H9 (cell line): Measurements from ENCODE around the gene ADGRL3. TPM values are rescaled to one million over a fixed set of nuclear protein-coding genes. Genes with fewer than 3 reads are reported as not detected.
"Not testable (repeated sequence)": the region's sequence is repeated elsewhere in the genome, so short reads cannot be mapped to it uniquely, and the experiment has no call there.

ENCODE experiments used
- DNase-seq: peaks from one replicate; pipeline ENCODE4 v3.0.0-alpha.2; 2017
- H2AFZ ChIP-seq: one replicate; pipeline ENCODE4 v1.6.1; 2013; ENCODE audit warnings: mild to moderate bottlenecking, low read length, control low read depth, moderate library complexity
- H2AK5ac ChIP-seq: 2 replicates; pipeline ENCODE4 v1.6.1; 2013; ENCODE audit warnings: low read length, control low read depth, mixed read lengths; ENCODE audit not compliant: insufficient read length
- H2BK120ac ChIP-seq: one replicate; pipeline ENCODE4 v1.6.1; 2013; ENCODE audit warnings: low read depth, mild to moderate bottlenecking, low read length, control low read depth, inconsistent platforms; ENCODE audit not compliant: poor library complexity, severe bottlenecking
- H2BK12ac ChIP-seq: 2 replicates; pipeline ENCODE4 v1.6.1; 2013; ENCODE audit warnings: low read length, control low read depth, mixed read lengths, low read depth; ENCODE audit not compliant: insufficient read length
- H2BK15ac ChIP-seq: 2 replicates; pipeline ENCODE4 v1.6.1; 2013; ENCODE audit warnings: low read depth, low read length, control low read depth
- H2BK20ac ChIP-seq: one replicate; pipeline ENCODE4 v1.6.1; 2013; ENCODE audit warnings: low read depth, mild to moderate bottlenecking, low read length, control low read depth, inconsistent platforms; ENCODE audit not compliant: poor library complexity, severe bottlenecking
- H2BK5ac ChIP-seq: 2 replicates; pipeline ENCODE4 v1.6.1; 2013; ENCODE audit warnings: low read length, control low read depth, mixed read lengths; ENCODE audit not compliant: insufficient read length
- H3K14ac ChIP-seq: 2 replicates; pipeline ENCODE4 v1.6.1; 2013; ENCODE audit warnings: low read length, control low read depth; ENCODE audit not compliant: insufficient read depth
- H3K18ac ChIP-seq: 2 replicates; pipeline ENCODE4 v1.6.1; 2013; ENCODE audit warnings: low read depth, mild to moderate bottlenecking, mixed read lengths, low read length, control low read depth; ENCODE audit not compliant: insufficient read length
- H3K23ac ChIP-seq: 2 replicates; pipeline ENCODE4 v1.6.1; 2013; ENCODE audit warnings: low read length, control low read depth, mixed read lengths, low read depth; ENCODE audit not compliant: insufficient read length
- H3K23me2 ChIP-seq: 2 replicates; pipeline ENCODE4 v1.6.1; 2013; ENCODE audit warnings: low read depth, mild to moderate bottlenecking, mixed read lengths, low read length, control low read depth; ENCODE audit not compliant: insufficient read length, poor library complexity, severe bottlenecking
- H3K27ac ChIP-seq: 2 replicates; pipeline ENCODE4 v1.5.1; 2013; ENCODE audit warnings: low read length, control low read depth, mixed read lengths, low read depth; ENCODE audit not compliant: insufficient read length
- H3K27me3 ChIP-seq: 2 replicates; pipeline ENCODE4 v1.6.1; 2013; ENCODE audit warnings: low read length, control low read depth, inconsistent platforms; ENCODE audit not compliant: insufficient read depth
- H3K4ac ChIP-seq: 2 replicates; pipeline ENCODE4 v1.6.1; 2013; ENCODE audit warnings: low read depth, mild to moderate bottlenecking, control low read depth, inconsistent platforms, low read length, moderate library complexity
- H3K4me1 ChIP-seq: 2 replicates; pipeline ENCODE4 v1.6.1; 2013; ENCODE audit warnings: low read length, control low read depth, inconsistent platforms; ENCODE audit not compliant: insufficient read depth
- H3K4me2 ChIP-seq: 2 replicates; pipeline ENCODE4 v1.6.1; 2013; ENCODE audit warnings: low read length, control low read depth, mixed read lengths; ENCODE audit not compliant: insufficient read length, insufficient read depth
- H3K56ac ChIP-seq: 2 replicates; pipeline ENCODE4 v1.6.1; 2013; ENCODE audit warnings: low read depth, mild to moderate bottlenecking, mixed read lengths, low read length, control low read depth; ENCODE audit not compliant: insufficient read length
- H3K79me1 ChIP-seq: 2 replicates; pipeline ENCODE4 v1.6.1; 2013; ENCODE audit warnings: low read depth, mild to moderate bottlenecking, moderate library complexity, low read length, control low read depth, inconsistent platforms; ENCODE audit not compliant: insufficient read depth, poor library complexity, severe bottlenecking
- H3K79me2 ChIP-seq: 2 replicates; pipeline ENCODE4 v1.6.1; 2013; ENCODE audit warnings: low read length, control low read depth, inconsistent platforms; ENCODE audit not compliant: insufficient read depth
- H3K9ac ChIP-seq: 2 replicates; pipeline ENCODE4 v1.6.1; 2013; ENCODE audit warnings: low read length, control low read depth, mixed read lengths; ENCODE audit not compliant: insufficient read length; ENCODE audit errors: extremely low read depth
- H3K9me3 ChIP-seq: one replicate; pipeline ENCODE4 v1.6.1; 2013; ENCODE audit warnings: low read depth, low read length, inconsistent platforms; ENCODE audit not compliant: control insufficient read depth
- H3T11ph ChIP-seq: one replicate; pipeline ENCODE4 v1.6.1; 2013; ENCODE audit warnings: mild to moderate bottlenecking, low read length, control low read depth, inconsistent platforms
- H4K20me1 ChIP-seq: one replicate; pipeline ENCODE4 v1.6.1; 2013; ENCODE audit not compliant: control insufficient read depth, insufficient read length, insufficient read depth
- H4K5ac ChIP-seq: 2 replicates; pipeline ENCODE4 v1.6.1; 2013; ENCODE audit warnings: low read depth, mild to moderate bottlenecking, mixed read lengths, low read length, control low read depth; ENCODE audit not compliant: insufficient read length
- H4K8ac ChIP-seq: replicated peaks from 2 replicates; pipeline ENCODE4 v1.6.1; 2013; ENCODE audit warnings: low read length, control low read depth, mixed read lengths, low read depth; ENCODE audit not compliant: insufficient read length
- H4K91ac ChIP-seq: 2 replicates; pipeline ENCODE4 v1.6.1; 2013; ENCODE audit warnings: low read depth, mild to moderate bottlenecking, moderate library complexity, mixed read lengths, low read length, control low read depth; ENCODE audit not compliant: insufficient read length
- H3K27ac Mint-ChIP-seq, 3 experiments: 2 replicates in 2 of 3; 3 replicates in 1 of 3; pipeline ENCODE4 v1.8.0; 2020 to 2021; ENCODE audit warnings: mixed read lengths in 3 of 3, mild to moderate bottlenecking in 1 of 3, moderate library complexity in 1 of 3
- H3K27me3 Mint-ChIP-seq: 2 replicates; pipeline ENCODE4 v1.8.0; 2021; ENCODE audit warnings: low read depth, mild to moderate bottlenecking, moderate library complexity, mixed read lengths
- H3K36me3 Mint-ChIP-seq, 3 experiments: 2 replicates in 2 of 3; 3 replicates in 1 of 3; pipeline ENCODE4 v1.8.0; 2020 to 2021; ENCODE audit warnings: low read depth in 3 of 3, mixed read lengths in 3 of 3; ENCODE audit not compliant: insufficient read depth in 1 of 3
- H3K4me1 Mint-ChIP-seq, 2 experiments: 2 replicates each; pipeline ENCODE4 v1.8.0; 2020; ENCODE audit warnings: mixed read lengths in 2 of 2
- H3K4me3 Mint-ChIP-seq, 2 experiments: 2 replicates in 1 of 2; 3 replicates in 1 of 2; pipeline ENCODE4 v1.8.0; 2020 to 2021; ENCODE audit warnings: mild to moderate bottlenecking in 2 of 2, mixed read lengths in 2 of 2, moderate library complexity in 1 of 2
- H3K9me3 Mint-ChIP-seq, 2 experiments: 2 replicates in 1 of 2; 3 replicates in 1 of 2; pipeline ENCODE4 v1.8.0; 2020; ENCODE audit warnings: mild to moderate bottlenecking in 2 of 2, mixed read lengths in 2 of 2, moderate library complexity in 1 of 2
- WGBS: extraction: QIAGEN DNeasy Blood & Tissue Kit; methylation state at CpG from one replicate; pipeline ENCODE4 v1.1.7; 2013; ENCODE audit warnings: missing lambda C conversion rate, low lambda C conversion rate, mixed read lengths; ENCODE audit not compliant: insufficient read length; ENCODE audit errors: extremely low coverage; 5-methylcytosine and 5-hydroxymethylcytosine counted together
- total RNA-seq: library from RNA; stranded (reverse); gene quantifications from 2 replicates; pipeline ENCODE4 v1.2.1, GENCODE V29; 2021

ADGRL3 gene
- total RNA-seq, 1 experiment from 2014 or later = 5.9 TPM

DNA sequence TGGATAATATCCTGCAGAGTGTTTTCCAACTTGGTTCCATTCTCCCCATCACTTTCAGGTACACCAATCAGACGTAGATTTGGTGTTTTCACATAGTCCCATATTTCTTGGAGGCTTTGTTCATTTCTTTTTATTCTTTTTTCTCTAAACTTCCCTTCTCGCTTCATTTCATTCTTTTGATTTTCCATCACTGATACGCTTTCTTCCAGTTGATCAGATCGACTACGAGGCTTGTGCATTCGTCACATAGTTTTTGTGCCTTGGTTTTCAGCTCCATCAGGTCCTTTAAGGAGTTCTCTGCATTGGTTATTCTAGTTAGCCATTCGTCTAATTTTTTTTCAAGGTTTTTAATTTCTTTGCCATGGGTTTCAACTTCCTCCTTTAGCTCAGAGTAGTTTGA lies 559.1 kb downstream of the ADGRL3 start:
- not testable (repeated sequence) for H3K4me3 Mint-ChIP-seq, H3K4me1 Mint-ChIP-seq, H3K23ac ChIP-seq, H3K14ac ChIP-seq, H3K56ac ChIP-seq, H3K27me3 ChIP-seq, H4K8ac ChIP-seq, H3K4ac ChIP-seq, H3K23me2 ChIP-seq, H2BK120ac ChIP-seq, H3K79me2 ChIP-seq, H4K20me1 ChIP-seq, H2BK15ac ChIP-seq, H3K4me1 ChIP-seq, H3K9ac ChIP-seq, H2AFZ ChIP-seq, DNase-seq, H3K79me1 ChIP-seq, H2AK5ac ChIP-seq, H3K4me2 ChIP-seq, H2BK20ac ChIP-seq, H2BK5ac ChIP-seq, H4K5ac ChIP-seq, H3K18ac ChIP-seq, H2BK12ac ChIP-seq, H4K91ac ChIP-seq, H3K27ac ChIP-seq, H3T11ph ChIP-seq
- Mint-ChIP-seq H3K27me3 (peaks cover 45% of the 10 kb centered on the region), H3K9me3 (peaks cover 95 to 99% of the 10 kb centered on the region in 2 experiments), H3K36me3 (peaks cover 90 to 96% (median 91%) of the 10 kb centered on the region in 3 experiments), H3K27ac (peak overlapping the region in 1 of 3 experiments; percentile 29; a peak in 1 of 7 replicates)
- WGBS = no CpG with 5 or more reads among the region's 7 CpGs
- peaks cover 52% of the 10 kb centered on the region for H3K9me3 ChIP-seq

- H3T11ph ChIP-seq, H2BK15ac ChIP-seq, H3K4me1 ChIP-seq, H2BK5ac ChIP-seq, H3K27ac ChIP-seq, H3K79me2 ChIP-seq, H2BK12ac ChIP-seq, H4K20me1 ChIP-seq, DNase-seq, H3K4me1 Mint-ChIP-seq, H3K23me2 ChIP-seq, H3K4ac ChIP-seq, H4K91ac ChIP-seq, H3K79me1 ChIP-seq, H2BK20ac ChIP-seq, H2AK5ac ChIP-seq, H2BK120ac ChIP-seq, H3K18ac ChIP-seq, H2AFZ ChIP-seq, H3K27me3 ChIP-seq, H3K4me2 ChIP-seq, H4K8ac ChIP-seq, H3K14ac ChIP-seq, H4K5ac ChIP-seq, H3K56ac ChIP-seq, H3K9ac ChIP-seq, H3K27ac Mint-ChIP-seq, H3K23ac ChIP-seq: not testable (repeated sequence)
- peaks cover 95 to 99% of the 10 kb centered on the region in 2 experiments for H3K9me3 Mint-ChIP-seq
- peaks cover 55% of the 10 kb centered on the region for H3K9me3 ChIP-seq
- WGBS = no CpG with 5 or more reads among the region's 4 CpGs
- peak overlapping the region in 1 of 2 experiments; percentile 20; a peak in 1 of 5 replicates for H3K4me3 Mint-ChIP-seq
- peaks cover 45% of the 10 kb centered on the region for H3K27me3 Mint-ChIP-seq
- peaks cover 93 to 96% (median 93%) of the 10 kb centered on the region in 3 experiments for H3K36me3 Mint-ChIP-seq
These were observed 559.8 kb downstream of the ADGRL3 start for GRCh38 chr4:61759885-61760284.
